Measurements from ENCODE around the gene MEIS1.
A peak's percentile ranks its signal among the peaks of the same experiment; 100 is the strongest.

The MEIS1 gene

DNA sequence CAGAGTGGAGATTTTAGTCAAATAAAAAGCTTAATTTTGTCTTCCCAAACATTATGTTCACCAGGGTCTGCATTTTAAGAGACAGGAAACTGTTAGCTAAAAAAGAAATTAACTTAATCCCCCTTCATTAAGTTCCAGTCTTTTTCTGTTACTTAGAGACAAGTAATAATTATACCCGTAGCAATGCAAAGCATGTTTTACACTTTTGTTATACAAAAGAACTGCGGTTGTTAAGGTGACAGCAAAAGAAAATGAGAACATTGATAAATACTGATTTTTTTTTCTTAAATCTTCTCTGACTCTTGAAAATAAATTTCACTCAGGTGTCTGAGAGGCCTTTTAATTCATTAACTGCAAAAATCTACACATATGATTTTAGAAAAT, 101.4 kb downstream of the MEIS1 start:
- no peak for DNase-seq (ENCODE audit: low spot score)

DNA sequence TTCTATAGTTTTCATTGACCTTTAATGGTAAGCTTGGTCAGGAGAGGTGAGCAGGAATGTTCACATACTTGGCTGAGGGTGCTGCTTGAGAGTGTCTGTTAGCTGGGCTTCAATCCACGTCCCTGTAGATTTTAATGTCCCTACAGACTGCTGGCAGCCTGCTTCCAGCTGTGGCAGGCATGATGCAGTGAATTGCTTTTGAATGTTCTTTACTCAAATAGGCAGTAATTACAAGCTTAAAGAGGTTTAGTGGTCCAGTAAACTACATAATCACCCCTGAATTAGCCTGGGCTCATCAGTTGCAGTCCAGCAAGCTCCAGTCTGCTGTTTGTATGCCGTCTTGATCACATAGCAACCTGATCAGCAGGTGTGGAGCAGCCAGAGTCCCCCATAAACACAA, 102.1 kb downstream of the MEIS1 start:
- DNase-seq (ENCODE audit: low spot score) = peak; percentile 70

DNA sequence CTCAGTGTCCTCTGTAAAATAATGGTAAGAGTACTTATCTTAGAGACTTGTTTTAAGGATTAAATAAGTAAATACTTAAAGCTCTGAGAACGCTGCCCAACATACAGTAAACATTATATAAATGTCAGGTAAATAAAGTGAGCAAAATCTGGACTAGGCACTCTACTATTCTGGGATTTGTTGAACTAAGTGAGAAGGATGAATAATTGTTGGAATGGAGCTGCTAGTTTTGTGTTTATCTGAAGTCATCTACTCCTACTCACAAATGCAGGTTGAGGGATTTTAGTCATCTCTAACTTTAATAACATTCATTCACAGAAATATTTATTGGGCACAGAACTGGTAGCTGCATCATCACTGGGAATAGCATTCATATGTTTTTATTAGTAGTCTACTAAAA, 103.4 kb downstream of the MEIS1 start:
- no peak for DNase-seq (ENCODE audit: low spot score)

DNA sequence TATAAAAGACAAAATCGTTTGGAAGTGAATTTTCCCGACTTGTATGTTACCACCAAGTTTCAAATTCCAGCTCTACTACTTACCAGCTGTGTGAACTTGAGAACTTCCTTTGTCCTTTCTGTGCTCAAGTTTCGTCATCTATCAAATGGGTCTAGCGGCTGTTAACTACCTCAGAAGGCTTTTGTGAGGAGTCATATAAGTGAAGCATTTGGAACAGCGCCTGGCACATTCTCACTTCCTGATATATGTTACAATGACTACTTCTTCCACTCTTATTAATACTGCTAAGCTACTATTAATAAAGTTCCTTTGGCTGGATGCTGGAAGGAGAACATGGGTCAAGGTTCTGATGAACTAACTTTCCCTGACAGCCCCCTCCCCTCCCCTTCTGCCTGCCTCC, 104.5 kb downstream of the MEIS1 start:
- DNase-seq (ENCODE audit: low spot score) = no peak

DNA sequence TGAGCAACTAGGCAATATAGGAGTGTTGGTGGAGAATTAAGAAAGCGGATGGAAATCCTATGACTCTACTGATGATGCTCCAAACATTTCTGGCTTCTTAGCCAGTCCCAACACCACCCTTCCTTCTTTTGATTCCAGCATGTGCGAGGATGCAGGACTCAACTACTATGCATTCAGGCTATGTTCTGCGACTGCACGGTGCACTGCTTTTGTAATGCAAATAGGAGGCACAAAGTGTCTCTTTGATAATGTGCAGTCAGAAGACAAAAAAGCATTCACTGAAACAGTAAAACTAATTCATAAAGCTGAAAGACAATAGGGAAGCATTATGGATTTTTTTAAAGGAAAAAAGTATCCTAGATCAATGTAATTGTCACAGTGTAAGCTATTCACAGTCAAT, 106.7 kb downstream of the MEIS1 start:
- no peak for DNase-seq (ENCODE audit: low spot score)

DNA sequence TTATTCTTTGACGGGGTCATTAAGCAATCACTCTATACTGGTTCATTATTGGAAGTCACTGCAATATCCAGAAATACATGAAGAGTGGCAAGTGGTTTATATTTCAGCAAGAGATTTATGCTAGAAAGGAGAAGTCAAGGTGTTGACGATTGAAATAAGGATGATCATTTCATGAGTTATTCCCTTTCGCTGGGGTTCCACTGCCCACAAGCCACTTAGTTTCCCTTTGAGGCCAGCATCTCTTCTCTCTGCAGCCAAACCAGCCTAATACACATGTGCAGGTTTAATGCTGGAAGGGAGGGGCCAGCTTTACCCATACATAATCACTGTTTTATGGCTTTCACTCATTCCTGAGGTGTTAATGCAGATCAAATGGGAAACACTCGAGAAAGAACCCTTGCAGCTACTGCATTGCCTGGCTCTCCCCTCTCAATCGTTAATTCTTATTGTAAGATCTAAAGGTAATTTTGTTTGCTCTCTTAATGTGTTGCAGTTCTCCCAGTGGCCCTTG, 108.4 kb downstream of the MEIS1 start:
- DNase-seq (ENCODE audit: low spot score) = no peak

DNA sequence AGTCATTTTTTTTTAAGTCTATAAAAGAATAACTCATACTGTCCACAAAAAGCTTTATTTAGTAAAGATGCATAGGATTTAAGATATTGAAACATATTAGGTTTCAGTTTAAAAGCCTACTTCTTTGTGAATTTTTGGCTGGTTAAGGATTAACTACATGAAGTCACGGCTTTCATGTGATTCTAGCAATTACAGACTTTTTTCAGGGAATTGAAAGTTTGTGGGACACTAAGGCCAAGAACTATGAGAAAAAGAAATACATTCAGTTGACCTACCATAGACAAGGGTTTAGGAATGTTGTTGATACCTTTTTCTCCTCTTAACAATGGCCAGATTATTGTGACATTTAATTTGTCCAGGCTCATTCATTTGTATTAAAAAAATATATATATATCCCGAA, 109.3 kb downstream of the MEIS1 start:
- DNase-seq (ENCODE audit: low spot score) = no peak

DNA sequence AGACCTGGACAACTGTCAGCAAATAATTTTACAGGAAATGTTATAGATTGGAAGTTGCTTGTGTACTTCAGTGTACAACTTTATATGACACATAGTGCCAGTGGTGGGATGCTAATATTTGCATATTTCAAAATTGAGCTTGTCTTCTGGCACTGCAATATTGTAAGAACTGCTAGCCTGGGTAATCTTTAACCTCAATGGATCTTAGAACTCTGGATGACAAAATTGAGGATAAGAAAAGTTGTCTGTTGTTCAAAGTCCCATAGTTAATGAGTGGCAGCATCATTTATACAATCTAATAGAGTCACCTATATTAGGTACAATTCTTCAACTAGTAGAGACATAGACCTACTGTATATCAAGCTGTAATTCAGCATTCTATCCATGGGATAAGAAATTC, 110.3 kb downstream of the MEIS1 start:
- DNase-seq (ENCODE audit: low spot score) = no peak

DNA sequence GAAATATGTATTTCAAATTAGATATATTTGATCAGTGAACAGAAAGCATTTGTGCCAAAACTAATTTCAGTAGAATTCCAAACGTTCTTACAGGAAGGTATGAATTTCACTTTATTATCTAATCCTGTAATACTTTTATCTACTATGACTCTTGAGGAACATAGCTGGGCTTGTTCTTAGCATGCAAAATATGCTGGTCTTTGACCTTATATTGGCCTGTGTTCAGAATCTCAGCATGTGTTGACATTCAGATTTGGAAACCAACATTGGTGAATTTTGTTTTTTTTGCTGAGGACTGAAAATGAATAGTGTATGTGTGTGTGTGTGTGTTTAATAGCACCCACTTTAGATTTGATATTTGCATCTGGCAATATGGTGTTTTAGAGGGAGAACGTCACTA, 112.2 kb downstream of the MEIS1 start:
- no peak for DNase-seq (ENCODE audit: low spot score)

DNA sequence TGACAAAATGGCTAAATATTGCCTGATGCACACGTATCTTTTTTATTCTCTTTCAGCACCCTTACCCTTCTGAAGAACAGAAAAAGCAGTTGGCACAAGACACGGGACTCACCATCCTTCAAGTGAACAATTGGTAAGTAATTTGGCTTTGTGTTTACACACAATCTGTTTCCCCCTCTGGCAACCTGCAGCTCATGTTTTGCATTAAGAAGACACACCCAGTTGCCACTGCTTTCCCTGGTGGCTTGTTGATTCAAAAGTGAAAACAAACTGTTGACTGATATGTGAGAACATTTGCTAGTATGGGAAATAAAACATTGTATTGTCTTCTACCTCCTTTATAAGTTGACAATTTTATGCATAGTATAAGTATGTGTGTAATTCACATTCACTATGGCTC, 113.0 kb downstream of the MEIS1 start:
- no peak for DNase-seq (ENCODE audit: low spot score)

DNA sequence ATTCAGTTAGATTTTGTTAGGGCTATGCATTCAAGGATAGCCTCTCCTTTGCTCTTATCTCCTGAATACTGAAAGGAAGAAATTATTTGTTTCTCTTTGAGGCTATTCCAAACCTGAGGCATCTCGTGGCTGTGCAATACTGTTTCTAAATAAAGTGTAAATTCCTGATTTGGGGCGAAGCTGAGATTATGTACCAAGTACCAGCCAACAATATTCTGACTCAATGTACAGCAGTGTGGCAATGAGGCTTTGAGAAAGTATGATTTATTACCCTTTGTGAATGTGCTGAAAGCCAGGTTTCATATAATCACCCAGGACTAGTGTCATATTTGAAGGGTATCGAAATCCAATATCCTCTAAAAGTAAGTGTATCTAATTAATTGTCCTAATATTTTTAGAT, 113.5 kb downstream of the MEIS1 start:
- no peak for DNase-seq (ENCODE audit: low spot score)

DNA sequence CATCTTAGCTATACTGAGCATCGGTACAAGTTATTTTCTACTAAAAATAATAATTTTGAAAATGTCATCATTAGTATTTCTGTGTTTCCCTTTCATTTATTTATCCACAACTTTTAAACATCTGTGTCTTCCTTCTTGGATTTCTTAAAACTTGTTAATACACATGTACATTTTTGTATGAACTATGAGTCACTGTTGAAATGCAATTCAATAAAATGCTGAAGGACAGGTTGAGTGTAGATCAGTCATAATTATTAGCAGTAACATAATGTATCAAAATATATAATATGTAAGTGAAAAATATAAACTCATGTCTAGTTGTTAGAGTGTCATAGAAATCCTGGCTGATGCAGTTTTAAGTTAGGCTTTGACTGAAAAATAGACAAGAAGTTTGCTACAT, 115.9 kb downstream of the MEIS1 start:
- DNase-seq (ENCODE audit: low spot score) = no peak

DNA sequence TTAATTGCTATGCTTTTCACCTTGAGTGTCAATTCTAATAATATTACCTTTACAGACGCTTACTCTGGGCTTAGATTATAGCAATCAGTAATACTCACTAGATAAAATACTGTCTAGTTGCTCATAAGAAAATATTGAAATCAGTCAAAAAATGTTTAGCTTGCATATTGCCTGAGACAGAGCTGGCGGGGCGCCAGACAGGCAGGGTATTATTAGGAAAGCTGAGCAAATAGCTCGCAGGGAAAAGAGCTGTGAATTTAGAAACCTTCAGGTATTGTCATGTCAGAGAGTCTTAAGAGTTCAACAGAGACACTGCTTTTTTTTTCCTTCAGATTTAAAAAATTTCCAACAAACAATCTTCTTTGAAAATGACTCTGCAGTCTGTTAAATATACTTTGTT, 118.4 kb downstream of the MEIS1 start:
- no peak for DNase-seq (ENCODE audit: low spot score)

DNA sequence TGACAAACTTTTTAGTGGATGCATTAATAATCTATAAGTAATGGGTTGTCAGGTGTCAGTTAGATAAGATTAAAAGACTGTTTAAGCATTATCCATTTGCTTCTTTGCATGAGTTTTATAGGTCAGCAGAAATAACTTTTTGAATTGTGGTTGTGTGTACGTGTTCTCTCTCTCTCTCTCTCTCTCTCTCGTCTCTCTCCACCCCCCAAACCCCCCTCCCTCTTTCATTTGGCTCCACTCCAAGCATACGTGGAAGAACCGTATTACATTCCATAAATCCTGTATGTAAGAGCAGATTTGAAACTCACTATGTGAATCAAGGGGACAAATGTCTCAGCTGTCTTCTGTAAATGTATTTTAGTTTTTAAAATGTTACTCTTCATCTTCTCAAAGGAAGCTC, 120.2 kb downstream of the MEIS1 start:
- no peak for DNase-seq (ENCODE audit: low spot score)

DNA sequence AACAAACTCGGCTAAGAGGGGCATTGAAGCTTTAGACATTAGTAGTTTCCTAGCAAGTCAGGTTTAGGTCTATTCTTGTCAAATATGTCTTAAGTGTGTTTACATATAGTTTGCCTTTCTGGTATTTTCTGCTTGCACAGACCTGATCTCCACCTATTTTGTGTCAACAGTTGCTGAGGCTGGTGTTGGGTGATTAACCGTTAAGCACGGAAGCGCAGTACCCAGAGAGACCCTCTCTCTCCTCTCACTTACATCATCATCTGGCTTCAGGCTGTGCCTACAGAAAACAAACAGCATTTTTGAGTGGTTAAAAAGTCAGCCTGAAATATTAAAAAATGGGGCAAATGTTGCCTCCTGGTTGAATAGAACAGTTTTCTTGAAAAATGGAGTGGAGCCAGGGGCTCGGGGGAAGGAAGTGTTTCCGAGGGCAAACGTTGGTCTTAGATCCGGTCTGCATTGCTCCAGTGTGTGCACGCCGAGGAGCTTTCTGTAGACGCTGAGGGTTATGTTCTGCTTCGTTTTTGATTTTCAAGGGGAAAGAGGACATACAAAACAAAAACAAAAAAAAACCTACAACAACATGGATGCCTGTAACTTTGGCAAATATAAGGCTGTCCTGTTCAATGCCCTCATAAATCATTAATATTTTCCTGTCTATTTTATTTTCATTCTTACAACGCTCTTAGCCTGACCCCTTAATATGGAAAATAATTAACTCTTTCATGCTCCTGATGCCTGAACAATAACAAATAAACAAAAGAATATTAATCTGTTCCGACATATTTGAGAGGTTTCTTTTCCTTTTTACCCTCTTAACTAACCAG, 120.8 kb downstream of the MEIS1 start:
- no peak for DNase-seq (ENCODE audit: low spot score)

DNA sequence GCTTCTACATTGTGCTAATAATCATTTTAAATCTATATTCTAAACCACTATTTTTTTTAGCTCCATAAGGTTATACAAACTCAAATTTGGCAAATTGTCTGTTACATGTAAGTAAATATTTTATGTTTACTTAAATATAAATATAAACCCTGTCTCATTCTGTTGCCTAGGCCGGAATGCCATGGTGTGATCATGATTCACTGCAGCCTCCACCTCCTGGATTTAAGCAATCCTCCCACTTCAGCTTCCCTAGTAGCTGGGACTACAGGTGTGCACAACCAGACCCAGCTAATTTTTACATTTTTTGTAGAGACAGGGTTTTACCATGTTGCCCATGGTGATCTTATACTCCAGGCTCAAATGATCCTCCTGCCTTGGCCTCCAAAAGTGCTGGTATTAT, 124.7 kb downstream of the MEIS1 start:
- DNase-seq (ENCODE audit: low spot score) = no peak

DNA sequence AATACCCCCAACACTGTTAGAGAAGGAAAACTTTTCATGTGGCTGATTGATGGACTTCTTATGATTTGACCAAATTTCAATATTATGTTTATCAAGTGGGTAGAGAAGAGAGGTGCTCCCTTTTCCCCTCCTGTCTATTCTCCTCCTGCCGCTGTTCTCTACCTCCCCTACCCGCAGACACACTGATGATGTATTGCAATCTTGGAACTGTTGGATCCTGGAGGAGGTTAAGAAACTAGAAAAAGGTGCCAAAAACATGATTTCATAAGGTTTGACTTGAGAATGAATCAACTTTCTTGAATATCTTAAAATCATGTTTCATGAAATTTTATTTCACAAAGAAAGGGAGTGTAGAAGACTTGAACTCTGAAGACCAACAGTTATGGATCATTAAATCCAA, 125.8 kb downstream of the MEIS1 start:
- no peak for DNase-seq (ENCODE audit: low spot score)

DNA sequence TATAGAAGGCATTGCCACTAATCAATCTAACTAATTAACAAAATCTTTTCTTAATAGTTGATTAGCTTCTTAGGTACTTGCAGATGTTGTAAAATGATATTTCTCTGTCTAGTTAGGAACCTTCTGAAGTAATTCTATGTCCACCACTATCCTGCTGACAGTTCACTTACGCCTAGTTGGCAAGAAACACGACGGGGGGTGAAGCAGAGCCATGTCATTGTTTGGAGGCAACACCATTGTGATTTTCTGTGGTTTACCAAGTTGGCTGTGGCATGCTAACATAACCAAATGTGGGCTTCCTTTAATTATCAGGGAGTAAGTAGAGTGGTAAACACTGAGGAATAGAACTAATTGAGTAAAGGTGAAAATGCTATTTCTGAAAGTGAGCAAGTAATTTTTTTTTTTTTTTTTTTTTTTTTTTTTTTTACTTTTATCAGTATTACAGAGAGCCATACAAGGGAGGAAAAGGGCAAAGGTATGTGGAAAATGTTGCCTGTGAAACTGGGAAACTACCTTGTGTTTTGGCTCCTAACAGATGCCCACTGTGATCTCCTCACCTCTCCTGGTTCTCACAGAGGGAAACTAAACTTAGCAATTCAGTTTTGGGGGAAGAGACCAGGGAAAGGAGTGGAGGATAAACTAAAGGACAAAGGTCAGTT, 126.8 kb downstream of the MEIS1 start:
- DNase-seq (ENCODE audit: low spot score) = no peak

DNA sequence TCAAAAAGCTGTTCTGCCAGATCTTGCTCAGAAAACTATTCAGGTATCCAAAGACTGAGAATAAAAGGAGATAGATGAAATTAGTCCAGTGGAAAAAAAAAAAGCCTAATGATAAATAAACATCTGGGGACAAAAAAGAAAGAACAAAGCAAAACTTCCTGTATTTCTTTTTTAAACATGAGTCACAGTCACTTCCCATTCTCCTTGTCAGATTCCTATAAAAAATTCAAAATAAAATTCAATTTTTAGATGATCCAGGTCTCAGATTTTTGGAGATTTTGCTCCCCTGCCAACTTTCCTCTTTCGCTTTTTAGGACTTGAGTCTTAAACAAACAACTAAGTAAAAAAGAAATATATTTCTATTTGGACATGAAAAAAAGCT, 127.4 kb downstream of the MEIS1 start:
- DNase-seq (ENCODE audit: low spot score) = no peak

DNA sequence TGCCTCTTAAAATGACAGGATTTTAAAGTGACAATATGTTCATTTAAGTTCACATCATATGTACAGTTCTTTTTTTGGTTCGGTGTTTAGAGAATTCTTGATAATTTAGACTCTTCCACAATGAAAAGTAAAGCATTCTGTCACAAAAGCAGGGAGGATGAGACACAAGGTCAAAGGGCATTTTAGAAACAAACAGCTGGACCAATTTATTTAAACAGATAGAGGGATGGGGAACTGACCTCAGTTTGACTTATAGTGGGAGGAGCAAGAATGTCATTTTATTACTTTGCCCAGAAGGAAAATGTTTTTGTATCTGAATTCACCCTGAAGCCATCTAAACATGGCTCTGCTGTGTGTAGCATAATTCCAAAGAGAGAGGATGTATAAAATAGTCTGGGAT, 128.5 kb downstream of the MEIS1 start:
- DNase-seq (ENCODE audit: low spot score) = no peak

DNA sequence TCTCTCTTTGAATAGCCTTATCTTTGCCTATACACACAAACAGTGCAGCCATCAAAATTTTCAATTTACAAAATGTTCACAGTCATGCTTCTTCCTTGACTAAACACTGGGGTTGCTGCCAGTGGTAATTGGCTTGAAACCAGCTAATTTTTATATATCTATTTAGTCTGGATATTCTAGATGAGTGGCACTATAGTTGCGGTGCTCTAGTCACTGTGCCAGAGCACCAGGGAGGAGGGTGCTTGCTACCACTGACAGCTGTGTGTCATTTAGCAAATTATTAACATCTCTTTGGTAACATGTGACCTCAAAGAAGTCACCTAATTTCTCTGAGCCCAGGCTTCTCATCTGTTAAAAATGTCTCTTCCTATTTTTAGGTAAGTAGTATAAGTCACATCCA, 130.4 kb downstream of the MEIS1 start:
- DNase-seq (ENCODE audit: low spot score) = no peak

DNA sequence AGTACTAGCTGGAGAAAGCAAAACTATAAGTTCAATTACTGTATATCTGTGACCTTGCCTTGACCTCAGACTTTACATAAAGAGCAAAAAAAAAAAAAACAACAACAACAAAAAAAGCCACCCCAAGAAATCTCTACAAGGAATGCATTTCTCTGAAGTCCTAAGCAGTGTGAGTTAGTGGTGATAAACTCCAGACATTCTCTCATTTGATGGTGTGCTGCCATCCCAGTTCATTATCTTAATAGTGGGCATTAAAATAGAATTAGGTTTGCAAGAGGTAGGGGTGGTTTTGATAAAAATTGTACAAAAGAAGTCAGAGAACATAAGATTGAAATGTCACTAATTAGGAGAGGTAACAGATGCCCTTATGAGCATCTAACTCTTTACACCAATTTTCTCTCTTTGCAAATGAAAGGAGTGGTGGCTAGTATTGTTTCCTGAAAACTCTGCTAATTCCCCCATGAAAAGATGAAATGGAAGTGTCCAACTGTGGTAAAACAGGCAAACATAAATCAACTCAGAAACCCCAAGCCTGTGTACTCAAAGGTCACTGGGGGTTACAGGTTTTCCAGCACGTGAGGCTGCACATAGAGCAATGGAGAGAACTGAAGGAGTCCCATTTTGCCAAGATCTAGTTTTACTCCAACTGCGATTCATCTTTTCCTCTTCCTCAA, 131.9 kb downstream of the MEIS1 start:
- DNase-seq (ENCODE audit: low spot score) = no peak

DNA sequence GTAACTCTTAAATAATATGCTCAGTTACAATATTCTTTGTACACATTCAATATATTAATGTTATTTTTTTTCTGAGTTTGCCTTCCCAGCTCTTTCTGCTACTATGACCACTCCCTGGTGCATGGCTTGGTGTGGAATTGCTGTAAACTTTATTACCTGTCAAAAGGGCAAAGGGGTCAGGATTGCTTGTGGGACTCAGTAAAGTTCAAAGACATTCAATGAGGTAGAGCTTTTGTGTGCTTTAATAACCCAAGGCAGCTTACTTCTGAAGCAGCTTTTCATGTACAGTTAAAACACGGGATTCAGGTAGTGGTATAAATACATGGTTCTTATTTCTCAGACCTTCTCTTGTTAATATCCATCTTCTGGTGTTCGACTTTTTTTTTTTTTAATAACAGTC, 132.8 kb downstream of the MEIS1 start:
- no peak for DNase-seq (ENCODE audit: low spot score)
